Measurements from ENCODE around the gene HBE1.
"Not testable (repeated sequence)": the region's sequence is repeated elsewhere in the genome, so short reads cannot be mapped to it uniquely, and the experiment has no call there.

Gene HBE1

GRCh38 chr11:5252919-5253265, 16.9 kb downstream of the HBE1 start:
- DNase-seq (ENCODE audit: low spot score), result no peak

- DNase-seq (ENCODE audit: low spot score), result no peak
These were observed 17.4 kb downstream of the HBE1 start for GRCh38 chr11:5252192-5252918.

- no peak for DNase-seq (ENCODE audit: low spot score)
These were observed 18.0 kb downstream of the HBE1 start for GRCh38 chr11:5251746-5252145.

GRCh38 chr11:5250543-5251204, 19.1 kb downstream of the HBE1 start:
- no peak for DNase-seq (ENCODE audit: low spot score)

- not testable (repeated sequence) for DNase-seq (ENCODE audit: low spot score)
These were observed 19.8 kb downstream of the HBE1 start, which contains the start of gene HBG1 for GRCh38 chr11:5249807-5250396. TSS of gene HBG1 (minus strand) at chr11:5249857. CDS start at chr11:5249804, 53 bp downstream.

GRCh38 chr11:5248498-5248897, 21.2 kb downstream of the HBE1 start:
- not testable (repeated sequence) for DNase-seq (ENCODE audit: low spot score)

- DNase-seq (ENCODE audit: low spot score), result no peak
These were observed 22.1 kb downstream of the HBE1 start for GRCh38 chr11:5247472-5248192.

- no peak for DNase-seq (ENCODE audit: low spot score)
These were observed 22.8 kb downstream of the HBE1 start for GRCh38 chr11:5246772-5247471.

- DNase-seq (ENCODE audit: low spot score), result no peak
These were observed 24.6 kb downstream of the HBE1 start for GRCh38 chr11:5245155-5245554.

- DNase-seq (ENCODE audit: low spot score), result no peak
These were observed 25.9 kb downstream of the HBE1 start for GRCh38 chr11:5243816-5244180.

GRCh38 chr11:5242933-5243815, 26.6 kb downstream of the HBE1 start:
- DNase-seq (ENCODE audit: low spot score), result no peak

GRCh38 chr11:5242208-5242607, 27.5 kb downstream of the HBE1 start:
- no peak for DNase-seq (ENCODE audit: low spot score)

- no peak for DNase-seq (ENCODE audit: low spot score)
These were observed 28.3 kb downstream of the HBE1 start for GRCh38 chr11:5241458-5241857.

GRCh38 chr11:5240458-5240857, 29.3 kb downstream of the HBE1 start:
- DNase-seq (ENCODE audit: low spot score), result no peak

- no peak for DNase-seq (ENCODE audit: low spot score)
These were observed 29.7 kb downstream of the HBE1 start for GRCh38 chr11:5240056-5240455.

- DNase-seq (ENCODE audit: low spot score), result no peak
These were observed 30.7 kb downstream of the HBE1 start for GRCh38 chr11:5239046-5239445.

GRCh38 chr11:5238486-5238885, 31.3 kb downstream of the HBE1 start:
- no peak for DNase-seq (ENCODE audit: low spot score)

GRCh38 chr11:5237420-5237819, 32.3 kb downstream of the HBE1 start:
- no peak for DNase-seq (ENCODE audit: low spot score)

GRCh38 chr11:5235364-5236095, 34.2 kb downstream of the HBE1 start:
- no peak for DNase-seq (ENCODE audit: low spot score)

- peak; percentile 61 for DNase-seq (ENCODE audit: low spot score)
These were observed 35.3 kb downstream of the HBE1 start, which contains the start of gene HBD for GRCh38 chr11:5234381-5234834. TSS of gene HBD (minus strand) at chr11:5234483. CDS start at chr11:5234433, 50 bp downstream.

Data from AG08395 (cell line).